Panc1 (cell line): ENCODE results near the gene ANKMY1. TPM values are rescaled to one million over a fixed set of nuclear protein-coding genes. Genes with fewer than 3 reads are reported as not detected.

Source experiments
- ATAC-seq: fragments of 200-7000 bp; cut with Tn5 transposase; 2 replicates; pipeline ENCODE4 v1.9.1; 2020; ENCODE audit warnings: mild to moderate bottlenecking, moderate library complexity
- BruUV-seq: library from RNA; stranded (reverse); fragments of 400-500 nt; replicated peaks from 2 replicates; lab custom pipeline; 2021; lab: Mats Ljungman, UMichigan
- CTCF ChIA-PET: fragments of 300-600 bp; sonication (Branson Sonifier 250); formaldehyde crosslinking; loops from one replicate; lab custom pipeline; 2022; ENCODE audit warnings: antibody characterized with exemption; lab: Charles Lee
- POLR2A ChIA-PET: fragments of 300-600 bp; sonication (Branson Sonifier 250); formaldehyde crosslinking; loops from one replicate; lab custom pipeline; 2022; ENCODE audit warnings: antibody characterized with exemption; lab: Charles Lee
- DNase-seq: peaks from one replicate; pipeline ENCODE4 v3.0.0-alpha.2; 2010; ENCODE audit warnings: low read depth, low spot score
- H3K27ac ChIP-seq: 2 replicates; pipeline ENCODE4 v1.5.1; 2011; ENCODE audit warnings: mild to moderate bottlenecking, low read length, inconsistent platforms
- H3K27me3 ChIP-seq: fragments of 200-500 bp; sonication (Bioruptor generic); 2 replicates; pipeline ENCODE4 v1.6.0; 2014; ENCODE audit warnings: low read length, inconsistent platforms; ENCODE audit not compliant: control insufficient read depth, insufficient read depth
- H3K36me3 ChIP-seq: fragments of 200-500 bp; sonication (Bioruptor generic); 2 replicates; pipeline ENCODE4 v1.5.1; 2014; ENCODE audit warnings: inconsistent platforms, mild to moderate bottlenecking, low read length, moderate library complexity; ENCODE audit not compliant: control insufficient read depth, insufficient read depth
- H3K4me1 ChIP-seq: 2 replicates; pipeline ENCODE4 v1.5.1; 2011; ENCODE audit warnings: inconsistent platforms, mild to moderate bottlenecking, low read length, moderate library complexity; ENCODE audit not compliant: control insufficient read depth, insufficient read depth
- H3K4me3 ChIP-seq, 2 experiments: 2 replicates each; pipeline ENCODE4 v1.5.1; 2011 to 2012; ENCODE audit warnings: low read depth in 2 of 2, low read length in 2 of 2, mild to moderate bottlenecking in 2 of 2, inconsistent platforms in 1 of 2, moderate library complexity in 1 of 2
- H3K9me3 ChIP-seq: fragments of 200-500 bp; sonication (Bioruptor generic); 2 replicates; pipeline ENCODE4 v1.5.1; 2014; ENCODE audit warnings: low read depth, mild to moderate bottlenecking, inconsistent platforms, low read length, moderate library complexity; ENCODE audit not compliant: control insufficient read depth, insufficient read depth
- POLR2AphosphoS5 ChIP-seq: IDR thresholded peaks from 2 replicates; pipeline ENCODE4 v1.6.1; 2012; ENCODE audit warnings: mild to moderate bottlenecking, low read depth, low read length, moderate library complexity
- SIN3A ChIP-seq: IDR thresholded peaks from 2 replicates; pipeline ENCODE4 v1.6.1; 2012; ENCODE audit warnings: low read depth, mild to moderate bottlenecking, low read length, moderate library complexity, borderline replicate concordance; ENCODE audit not compliant: insufficient read depth
- TCF7L2 ChIP-seq: IDR thresholded peaks from 2 replicates; pipeline ENCODE4 v1.6.1; 2011; ENCODE audit warnings: mild to moderate bottlenecking, low read depth, low read length, inconsistent platforms
- in situ Hi-C: cut with HindIII; loops from 2 replicates; pipeline ENCODE4 v1.10.0; 2016; ENCODE audit warnings: low sequenced_read_pairs, low pct_unique_long_range_greater_than_20kb
- intact Hi-C: fragments of 100-400 bp; cut with micrococcal nuclease; formaldehyde crosslinking; loops from one replicate; pipeline ENCODE4 v1.10.0; 2022; ENCODE audit not compliant: unreplicated experiment
- total RNA-seq: library from RNA; stranded (reverse); gene quantifications from one replicate; pipeline ENCODE4 v1.2.1, GENCODE V29; 2021; ENCODE audit not compliant: unreplicated experiment
- TF ChIP-seq, protein P1 (sequence below), 2 experiments: IDR thresholded peaks; 2 replicates each; pipeline ENCODE4 v1.6.1; 2011 to 2012; ENCODE audit warnings: low read depth in 2 of 2, control low read depth in 1 of 2, low read length in 1 of 2, mild to moderate bottlenecking in 1 of 2, moderate library complexity in 1 of 2; ENCODE audit not compliant: insufficient read depth in 1 of 2
- TF ChIP-seq, protein P2 (sequence below): fragments of 450-650 bp; IDR thresholded peaks from 2 replicates; pipeline ENCODE4 v1.5.1; 2017; ENCODE audit warnings: mild to moderate bottlenecking

ANKMY1 gene
- total RNA-seq, 1 experiment from 2014 or later, result 19.5 TPM

DNA sequence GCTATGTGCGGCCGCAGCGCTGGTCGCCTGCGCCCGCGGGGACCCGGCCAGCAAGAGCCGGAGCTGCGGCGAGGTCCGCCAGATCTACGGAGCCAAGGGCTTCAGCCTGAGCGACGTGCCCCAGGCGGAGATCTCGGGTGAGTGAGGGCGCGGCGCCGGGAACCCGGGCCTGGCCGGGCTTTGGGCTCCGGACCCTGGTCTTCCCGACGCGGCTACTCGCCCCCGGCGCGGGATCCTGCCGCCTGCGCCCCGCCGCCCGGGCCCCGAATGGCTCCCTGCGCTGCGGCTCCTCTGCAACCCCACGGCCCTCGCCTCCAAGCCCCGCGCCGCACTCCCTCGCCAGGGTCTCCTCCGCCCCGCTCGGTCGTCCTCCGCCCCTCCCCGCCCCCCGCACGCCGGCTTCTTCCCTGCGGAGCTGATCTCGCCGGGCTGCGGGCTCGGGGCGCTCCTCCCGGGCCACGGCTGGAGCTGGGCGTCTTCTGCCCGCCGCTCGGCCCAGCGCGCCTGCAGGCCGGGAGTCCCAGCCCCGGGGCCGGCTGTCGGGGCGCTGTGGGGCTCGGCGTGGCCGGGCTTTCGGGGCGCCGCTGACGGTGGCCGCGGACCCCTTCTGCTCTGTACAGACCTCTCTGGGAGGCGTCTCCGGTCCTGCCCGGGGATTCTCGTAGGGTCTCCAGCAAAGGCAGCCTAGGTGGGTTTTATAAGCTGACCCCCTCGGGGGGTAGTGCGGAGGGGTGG lies 121.7 kb downstream of the ANKMY1 start:
- TF ChIP-seq TCF7L2 (no peak), POLR2AphosphoS5 (no peak), SIN3A (no peak)
- TF ChIP-seq, protein P1, sequence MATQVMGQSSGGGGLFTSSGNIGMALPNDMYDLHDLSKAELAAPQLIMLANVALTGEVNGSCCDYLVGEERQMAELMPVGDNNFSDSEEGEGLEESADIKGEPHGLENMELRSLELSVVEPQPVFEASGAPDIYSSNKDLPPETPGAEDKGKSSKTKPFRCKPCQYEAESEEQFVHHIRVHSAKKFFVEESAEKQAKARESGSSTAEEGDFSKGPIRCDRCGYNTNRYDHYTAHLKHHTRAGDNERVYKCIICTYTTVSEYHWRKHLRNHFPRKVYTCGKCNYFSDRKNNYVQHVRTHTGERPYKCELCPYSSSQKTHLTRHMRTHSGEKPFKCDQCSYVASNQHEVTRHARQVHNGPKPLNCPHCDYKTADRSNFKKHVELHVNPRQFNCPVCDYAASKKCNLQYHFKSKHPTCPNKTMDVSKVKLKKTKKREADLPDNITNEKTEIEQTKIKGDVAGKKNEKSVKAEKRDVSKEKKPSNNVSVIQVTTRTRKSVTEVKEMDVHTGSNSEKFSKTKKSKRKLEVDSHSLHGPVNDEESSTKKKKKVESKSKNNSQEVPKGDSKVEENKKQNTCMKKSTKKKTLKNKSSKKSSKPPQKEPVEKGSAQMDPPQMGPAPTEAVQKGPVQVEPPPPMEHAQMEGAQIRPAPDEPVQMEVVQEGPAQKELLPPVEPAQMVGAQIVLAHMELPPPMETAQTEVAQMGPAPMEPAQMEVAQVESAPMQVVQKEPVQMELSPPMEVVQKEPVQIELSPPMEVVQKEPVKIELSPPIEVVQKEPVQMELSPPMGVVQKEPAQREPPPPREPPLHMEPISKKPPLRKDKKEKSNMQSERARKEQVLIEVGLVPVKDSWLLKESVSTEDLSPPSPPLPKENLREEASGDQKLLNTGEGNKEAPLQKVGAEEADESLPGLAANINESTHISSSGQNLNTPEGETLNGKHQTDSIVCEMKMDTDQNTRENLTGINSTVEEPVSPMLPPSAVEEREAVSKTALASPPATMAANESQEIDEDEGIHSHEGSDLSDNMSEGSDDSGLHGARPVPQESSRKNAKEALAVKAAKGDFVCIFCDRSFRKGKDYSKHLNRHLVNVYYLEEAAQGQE (IDR thresholded peaks at IDR 0.05; ENCODE audit: insufficient read depth in 1 of 2, low read depth in 2 of 2, low read length in 1 of 2), result no peak
- TF ChIP-seq, protein P2, sequence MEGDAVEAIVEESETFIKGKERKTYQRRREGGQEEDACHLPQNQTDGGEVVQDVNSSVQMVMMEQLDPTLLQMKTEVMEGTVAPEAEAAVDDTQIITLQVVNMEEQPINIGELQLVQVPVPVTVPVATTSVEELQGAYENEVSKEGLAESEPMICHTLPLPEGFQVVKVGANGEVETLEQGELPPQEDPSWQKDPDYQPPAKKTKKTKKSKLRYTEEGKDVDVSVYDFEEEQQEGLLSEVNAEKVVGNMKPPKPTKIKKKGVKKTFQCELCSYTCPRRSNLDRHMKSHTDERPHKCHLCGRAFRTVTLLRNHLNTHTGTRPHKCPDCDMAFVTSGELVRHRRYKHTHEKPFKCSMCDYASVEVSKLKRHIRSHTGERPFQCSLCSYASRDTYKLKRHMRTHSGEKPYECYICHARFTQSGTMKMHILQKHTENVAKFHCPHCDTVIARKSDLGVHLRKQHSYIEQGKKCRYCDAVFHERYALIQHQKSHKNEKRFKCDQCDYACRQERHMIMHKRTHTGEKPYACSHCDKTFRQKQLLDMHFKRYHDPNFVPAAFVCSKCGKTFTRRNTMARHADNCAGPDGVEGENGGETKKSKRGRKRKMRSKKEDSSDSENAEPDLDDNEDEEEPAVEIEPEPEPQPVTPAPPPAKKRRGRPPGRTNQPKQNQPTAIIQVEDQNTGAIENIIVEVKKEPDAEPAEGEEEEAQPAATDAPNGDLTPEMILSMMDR, result no peak
- Histone ChIP-seq H3K27me3 (no peaks in the 10 kb centered on the region), H3K27ac (no peak overlapping the region), H3K4me3 (peak overlapping the region; percentile 43 to 64), H3K36me3 (no peaks in the 10 kb centered on the region; the same call in 1 of the 2 replicates), H3K4me1 (peaks cover 12% of the 10 kb centered on the region), H3K9me3 (no peaks in the 10 kb centered on the region)
- intact Hi-C loops, result loop anchor here (5.0 kb wide), 1 partner anchor 284 kb away; no protein-coding TSS in a partner anchor
- in situ Hi-C loops, result no loop called here
- no peak for DNase-seq
- no TSS peak for BruUV-seq
- ATAC-seq, result peak; percentile 37
- ChIA-PET POLR2A (interaction anchor here (0.6 to 0.7 kb wide), 2 partner anchors 125 to 172 kb away, joined by 3 read pairs; no protein-coding TSS in a partner anchor), CTCF (interaction anchor here (0.6 to 1.2 kb wide), 3 partner anchors 81 to 219 kb away, joined by 3 to 6 read pairs (median 3); no protein-coding TSS in a partner anchor)

DNA sequence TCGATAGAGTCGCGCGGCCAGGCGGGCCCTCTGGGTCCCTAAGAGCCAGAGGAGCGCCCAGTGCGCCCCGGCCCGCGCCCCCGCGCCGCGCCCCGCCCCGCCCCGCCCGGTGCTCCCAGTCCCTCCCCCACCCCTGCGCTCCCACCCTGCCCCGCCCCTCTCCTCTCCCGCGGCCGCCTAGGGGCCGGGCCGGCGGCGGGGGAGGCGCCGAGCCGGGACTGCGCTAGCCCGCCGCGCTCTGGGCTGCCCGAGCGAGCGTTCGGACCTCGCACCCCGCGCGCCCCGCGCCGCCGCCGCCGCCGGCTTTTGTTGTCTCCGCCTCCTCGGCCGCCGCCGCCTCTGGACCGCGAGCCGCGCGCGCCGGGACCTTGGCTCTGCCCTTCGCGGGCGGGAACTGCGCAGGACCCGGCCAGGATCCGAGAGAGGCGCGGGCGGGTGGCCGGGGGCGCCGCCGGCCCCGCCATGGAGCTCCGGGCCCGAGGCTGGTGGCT lies 122.3 kb downstream of the ANKMY1 start, which contains the start of gene GPC1:
Gene GPC1 (plus strand): TSS at position 207 of the 491 bp plus-strand sequence. CDS start 256 bp downstream, at position 463.
- Histone ChIP-seq H3K9me3 (no peaks in the 10 kb centered on the region), H3K36me3 (no peaks in the 10 kb centered on the region; the same call in 1 of the 2 replicates), H3K27ac (peak within 1 kb of the TSS; percentile 81), H3K4me1 (peaks cover 12% of the 10 kb centered on the region), H3K27me3 (no peaks in the 10 kb centered on the region), H3K4me3 (peak within 1 kb of the TSS; percentile 69 to 79)
- in situ Hi-C loops (no loop called here), intact Hi-C loops (loop anchor here (5.0 kb wide), 1 partner anchor 283 kb away; no protein-coding TSS in a partner anchor)
- TF ChIP-seq, protein P1 (IDR thresholded peaks at IDR 0.05; ENCODE audit: insufficient read depth in 1 of 2, low read depth in 2 of 2, low read length in 1 of 2), result no peak
- TF ChIP-seq SIN3A, result no peak
- no peak for TF ChIP-seq TCF7L2
- no peak for TF ChIP-seq POLR2AphosphoS5
- TF ChIP-seq, protein P2, result no peak
- DNase-seq, result no peak
- CTCF ChIA-PET, result interaction anchor here (0.7 kb wide), 1 partner anchor 80 kb away, joined by 3 read pairs; no protein-coding TSS in a partner anchor
- peak; percentile 87 for ATAC-seq
- no TSS peak for BruUV-seq
- POLR2A ChIA-PET, result interaction anchor here (0.6 to 0.7 kb wide), 2 partner anchors 125 to 172 kb away, joined by 3 read pairs; no protein-coding TSS in a partner anchor
